Stimulated activated CD4-positive, alpha-beta T cell treated with anti-CD3 and anti-CD28 coated beads, Interleukin-2, amount 100 ng/mL, for 4 hours (primary cell): ENCODE data around the gene RSBN1.
A peak's percentile ranks its signal among the peaks of the same experiment; 100 is the strongest.

ENCODE experiments used
- DNase-seq: peaks from one replicate; pipeline ENCODE4 v3.0.0-alpha.2; 2020; ENCODE audit warnings: low read depth

The RSBN1 gene

GRCh38 chr1:113812661-113813135 is 422 bp upstream of the RSBN1 start:
- DNase-seq = no peak

DNA sequence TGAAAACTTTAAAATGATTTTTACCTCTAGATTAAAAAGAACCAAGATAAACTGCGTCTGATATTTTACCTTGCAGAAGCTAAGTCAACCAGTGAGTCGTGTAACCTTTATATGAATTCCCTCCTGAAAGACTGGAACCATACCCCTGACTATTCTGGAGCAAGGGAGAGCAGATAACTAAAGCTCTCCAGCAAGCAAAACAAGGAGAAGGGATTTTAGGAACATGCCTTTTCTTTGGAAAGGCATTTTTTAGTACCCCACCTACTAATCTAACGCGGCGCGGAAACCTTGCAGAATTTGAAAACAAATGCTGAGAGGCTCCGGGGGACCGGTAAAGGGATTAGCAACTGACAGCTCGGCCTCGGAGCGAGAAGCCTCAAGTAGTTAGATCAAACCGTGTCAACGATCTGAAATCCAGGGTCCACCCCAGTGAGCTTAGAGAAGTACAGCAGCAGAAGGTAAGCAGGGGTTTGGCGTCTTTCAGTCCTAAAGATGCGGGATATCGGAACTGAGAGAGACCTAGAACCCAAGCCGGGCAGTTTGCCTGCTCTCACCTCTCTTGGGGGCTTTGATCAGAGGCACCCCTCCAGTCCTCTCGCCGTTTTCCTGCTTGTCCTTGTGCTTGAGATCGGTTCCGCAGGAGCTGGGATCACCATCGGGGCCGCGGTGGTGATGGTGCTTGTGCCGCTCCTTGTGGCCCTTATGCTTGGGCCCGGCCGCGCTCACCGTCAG is 954 bp downstream of the RSBN1 start:
- peak; percentile 8 for DNase-seq

DNA sequence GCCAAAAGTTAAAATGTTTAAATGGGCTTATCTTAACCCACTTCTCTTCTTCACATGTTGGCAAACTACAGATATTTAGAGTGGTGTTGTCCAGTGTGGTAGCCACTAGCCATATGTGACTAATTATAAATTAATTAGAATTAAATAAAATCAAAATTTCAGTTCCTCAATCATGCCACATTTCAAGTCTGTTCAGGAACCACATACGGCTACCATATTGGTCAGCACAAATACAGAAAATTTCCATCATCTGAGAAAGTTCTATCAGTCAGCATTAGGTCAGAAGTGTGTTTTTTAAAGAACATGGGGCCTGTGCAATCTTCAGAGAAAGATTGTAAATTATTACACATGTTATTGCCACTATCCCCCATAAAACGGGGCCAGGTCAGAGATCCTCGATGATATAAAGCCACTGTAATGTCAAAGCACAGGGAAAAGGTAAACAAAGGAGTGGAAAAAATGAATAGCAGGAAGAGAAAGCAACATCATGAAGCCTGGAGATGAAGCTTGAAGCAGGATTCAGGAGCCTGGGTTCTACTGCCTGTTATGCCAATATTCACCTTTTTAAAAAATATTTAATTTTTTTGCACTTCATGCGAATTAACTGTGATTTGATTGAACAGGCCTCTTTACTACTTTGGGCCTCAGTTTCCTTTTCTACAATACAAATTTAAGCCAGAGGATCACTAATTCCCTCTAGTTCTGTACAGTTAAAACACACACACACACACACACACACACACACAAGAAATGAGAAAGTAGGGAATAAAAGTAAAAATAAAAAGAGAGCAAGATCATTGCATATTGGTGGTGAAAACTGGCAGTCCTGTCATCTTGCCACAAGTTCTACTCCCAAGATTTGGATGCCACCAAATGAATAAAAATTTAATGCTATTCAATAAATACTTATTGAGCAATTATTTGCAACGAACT is 2.3 kb downstream of the RSBN1 start:
- no peak for DNase-seq

GRCh38 chr1:113808450-113809195 is 3.7 kb downstream of the RSBN1 start:
- DNase-seq = no peak

DNA sequence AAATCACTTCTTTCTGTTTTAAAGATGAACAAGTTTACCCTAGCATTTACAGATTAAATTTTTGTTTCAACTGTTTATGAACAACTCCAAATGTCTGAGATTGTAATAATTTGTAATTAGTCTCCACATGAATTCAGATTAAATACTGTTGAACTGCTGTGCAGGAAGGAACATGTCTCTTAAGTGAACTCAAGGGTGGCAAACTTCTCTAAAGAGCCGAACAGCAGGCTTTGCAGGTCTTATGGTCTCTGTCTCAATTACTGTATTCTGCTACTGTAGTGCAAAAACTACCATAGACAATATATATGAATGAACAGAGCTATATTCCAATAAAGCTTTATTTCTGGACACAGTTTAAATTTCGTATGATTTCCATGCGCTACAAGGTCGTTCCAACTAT is 6.6 kb downstream of the RSBN1 start:
- DNase-seq = no peak

DNA sequence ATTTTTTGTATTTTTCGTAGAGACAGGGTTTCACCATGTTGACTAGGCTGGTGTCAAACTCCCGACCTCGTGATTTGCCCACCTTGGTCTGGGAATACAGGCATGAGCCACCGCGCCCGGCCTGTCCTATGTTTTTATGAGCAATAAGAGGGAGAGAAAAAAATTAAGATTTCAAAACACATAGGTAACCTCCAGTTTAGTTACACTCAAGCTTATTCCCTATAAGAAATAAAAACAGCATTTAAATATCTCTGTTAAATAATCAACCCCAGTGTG is 7.1 kb downstream of the RSBN1 start:
- DNase-seq = no peak

GRCh38 chr1:113804421-113805255 is 7.6 kb downstream of the RSBN1 start:
- no peak for DNase-seq

- DNase-seq = no peak
Measured at GRCh38 chr1:113802367-113803007, 9.8 kb downstream of the RSBN1 start.

DNA sequence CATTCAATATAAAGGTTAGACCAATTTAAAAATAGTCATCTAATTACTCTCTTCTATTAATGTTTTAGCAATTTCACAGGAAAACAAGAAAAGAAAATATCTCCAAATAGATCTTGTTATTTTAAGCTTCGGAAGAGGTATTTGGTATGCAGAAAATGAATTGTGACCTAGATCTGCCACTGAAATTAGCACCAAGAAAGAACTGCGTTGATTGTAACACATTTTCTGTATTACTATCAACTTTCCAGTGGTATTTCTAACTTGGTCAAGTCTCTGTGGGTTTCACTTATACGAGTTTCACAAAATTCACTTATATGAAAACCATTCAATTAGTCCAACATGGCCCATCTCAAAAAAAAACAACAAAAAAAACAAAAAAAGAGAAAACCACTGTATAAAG is 11.8 kb downstream of the RSBN1 start:
- no peak for DNase-seq

DNA sequence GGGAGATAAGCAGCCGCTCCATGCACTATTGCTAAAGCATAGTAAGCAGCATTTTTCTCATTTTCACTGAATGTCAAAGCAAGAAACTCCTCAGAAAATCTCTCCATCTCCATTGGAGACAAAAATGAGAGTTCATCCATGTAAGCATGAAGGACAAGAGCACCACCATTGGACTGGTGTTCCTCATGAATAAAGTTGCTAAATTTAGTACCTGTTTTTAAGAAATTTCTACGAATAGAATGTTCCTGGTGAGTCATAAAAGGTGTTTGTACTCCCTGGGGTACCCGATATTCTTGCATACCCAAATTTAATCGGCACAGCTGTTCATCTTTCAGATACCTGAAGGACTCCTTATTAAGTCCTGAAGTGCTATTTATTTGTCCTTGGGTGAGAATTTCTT is 14.8 kb downstream of the RSBN1 start:
- no peak for DNase-seq

- no peak for DNase-seq
Measured at GRCh38 chr1:113793878-113794834, 18.1 kb downstream of the RSBN1 start.

DNA sequence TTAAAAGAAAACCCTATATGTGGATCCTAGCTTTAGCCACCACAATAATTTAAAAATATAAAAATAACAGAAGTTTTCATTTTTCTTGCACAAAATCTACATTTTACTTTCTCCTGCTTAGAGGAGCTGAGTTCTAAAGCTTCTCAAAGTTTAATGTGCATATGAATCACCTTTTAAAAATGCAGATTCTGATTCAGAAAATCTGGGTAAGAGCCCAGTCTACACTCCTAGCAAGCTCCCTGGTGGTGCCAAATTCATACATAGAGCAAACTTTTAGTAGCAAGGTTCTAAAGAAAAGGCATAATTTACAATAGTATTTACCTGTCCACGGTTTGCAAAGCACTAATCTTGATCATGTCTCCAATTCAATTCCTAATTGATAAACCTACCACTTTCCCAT is 19.3 kb downstream of the RSBN1 start:
- no peak for DNase-seq

- DNase-seq = no peak
Measured at GRCh38 chr1:113792471-113792870, 19.8 kb downstream of the RSBN1 start.

DNA sequence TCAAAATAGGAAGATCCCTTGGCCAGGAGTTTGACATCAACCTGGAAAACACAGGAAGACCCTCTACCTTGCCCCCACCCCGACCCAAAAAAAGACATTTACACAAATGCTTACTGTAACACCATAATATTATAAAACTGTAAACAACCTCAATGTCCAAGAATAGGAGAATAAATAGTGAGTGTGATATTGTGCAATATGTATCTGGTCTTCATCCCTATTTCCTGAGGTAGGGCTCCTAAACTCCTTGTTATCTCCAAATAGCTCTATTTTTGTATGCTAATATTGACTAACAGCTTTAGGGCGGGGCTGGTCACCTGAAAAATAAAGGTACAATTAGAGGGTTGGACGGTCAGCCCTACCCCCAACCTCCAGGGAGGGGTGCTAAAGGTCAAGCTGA is 23.5 kb downstream of the RSBN1 start:
- DNase-seq = no peak

DNA sequence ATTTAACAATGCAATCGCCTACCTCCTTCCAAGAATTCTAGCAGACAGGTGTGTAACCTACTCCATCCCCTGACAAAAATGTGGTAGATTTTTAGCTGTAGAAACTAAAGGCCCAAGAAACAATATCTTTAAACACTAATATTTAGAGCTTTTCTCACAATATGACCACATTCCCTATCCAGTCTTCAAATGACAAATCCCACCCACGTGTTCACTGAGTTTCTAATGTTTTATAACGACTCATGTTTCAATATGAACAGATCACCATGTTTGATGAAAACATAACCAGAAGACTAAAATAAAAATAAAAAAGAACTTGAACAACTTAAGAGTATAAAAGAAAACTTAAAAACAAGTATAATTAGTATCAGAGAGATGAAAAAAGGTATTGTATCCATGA is 24.6 kb downstream of the RSBN1 start:
- no peak for DNase-seq

- DNase-seq = no peak
Measured at GRCh38 chr1:113786069-113786468, 26.2 kb downstream of the RSBN1 start.

DNA sequence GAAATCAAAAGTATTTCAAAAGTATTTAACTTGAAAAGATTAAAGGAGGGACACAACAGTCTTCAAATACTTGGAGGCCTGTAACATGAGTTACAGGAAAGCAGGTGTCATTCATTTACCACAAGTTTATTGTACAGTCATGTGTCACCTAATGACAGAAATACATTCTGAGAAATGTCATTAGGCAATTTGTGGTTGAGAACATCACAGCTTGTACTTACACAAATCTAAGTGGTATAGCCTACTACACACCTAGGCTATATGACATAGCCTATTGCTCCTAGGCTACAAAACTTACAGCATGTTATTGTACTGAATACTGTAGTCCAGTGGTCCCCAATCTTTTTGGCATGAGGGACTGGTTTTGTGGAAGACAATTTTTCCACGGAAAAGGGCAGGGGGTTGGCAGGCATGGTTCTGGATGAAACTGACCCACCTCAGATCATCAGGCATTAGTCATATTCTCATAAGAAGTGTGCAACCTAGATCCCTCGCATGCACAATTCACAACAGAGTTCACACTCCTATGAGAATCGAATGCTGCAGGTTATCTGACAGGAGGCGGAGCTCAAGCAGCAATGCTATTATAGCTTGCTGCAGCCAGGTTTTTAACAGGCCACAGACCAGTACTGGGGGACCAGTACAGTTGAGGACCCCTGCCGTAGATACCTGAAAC is 28.0 kb downstream of the RSBN1 start:
- DNase-seq = no peak

DNA sequence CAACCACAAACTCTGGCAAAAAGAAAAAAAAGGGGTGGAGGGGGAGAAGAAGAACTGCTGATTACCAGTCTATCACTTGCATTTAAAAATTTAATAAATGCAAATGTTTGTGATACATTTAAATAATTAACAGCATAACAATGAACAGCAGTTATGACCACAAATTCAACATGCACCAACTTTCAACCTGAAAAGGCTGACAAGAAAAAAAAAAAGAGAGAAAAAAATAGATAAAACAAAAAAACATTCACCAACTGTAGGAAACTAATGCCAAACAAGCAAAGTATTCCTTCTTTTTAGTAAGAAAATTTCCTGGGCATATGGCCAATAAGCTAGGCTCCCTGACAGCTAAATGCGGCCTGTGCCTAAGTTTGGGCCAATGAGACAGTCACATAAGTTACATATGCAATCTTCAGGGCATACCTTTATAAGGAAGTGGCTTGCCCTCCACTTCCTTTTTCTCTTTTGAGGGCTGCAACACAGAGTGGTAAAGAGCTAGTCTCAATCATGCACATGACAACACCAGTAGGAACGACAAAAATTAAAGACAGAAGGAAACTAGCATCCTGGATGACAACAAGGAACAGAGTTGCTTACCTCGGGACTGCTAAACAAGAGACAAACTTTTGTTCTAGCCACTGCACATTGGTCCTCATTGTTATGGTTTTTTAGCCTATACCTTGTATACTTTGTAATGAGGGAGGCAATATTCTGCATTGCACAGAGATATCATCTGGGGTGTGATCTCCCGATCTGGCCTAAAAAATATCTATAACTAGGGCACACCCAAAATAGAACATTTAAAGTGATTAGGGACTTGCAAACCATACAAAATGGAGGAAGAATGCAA is 28.8 kb downstream of the RSBN1 start:
- DNase-seq = peak; percentile 26

- DNase-seq = no peak
Measured at GRCh38 chr1:113782406-113782805, 29.9 kb downstream of the RSBN1 start.
